HepG2 (cell line): ENCODE results near the gene HSPB7. TPM values are rescaled to one million over a fixed set of nuclear protein-coding genes. Genes with fewer than 3 reads are reported as not detected.

Experiments used
- DR1 ChIP-seq: sonication (generic); formaldehyde crosslinking; IDR thresholded peaks from 2 replicates; pipeline ENCODE4 v1.8.0; 2021; ENCODE audit warnings: mild to moderate bottlenecking, missing genetic modification reagents, inconsistent platforms
- GTF3A ChIP-seq: sonication (generic); formaldehyde crosslinking; conservative IDR thresholded peaks from 2 replicates; pipeline ENCODE4 v1.4.0; 2020; ENCODE audit warnings: mild to moderate bottlenecking, missing genetic modification reagents
- HBP1 ChIP-seq: IDR thresholded peaks from 2 replicates; pipeline ENCODE4 v1.6.1; 2016; ENCODE audit warnings: low read depth, control low read depth
- HIC2 ChIP-seq: sonication (generic); formaldehyde crosslinking; IDR thresholded peaks from 2 replicates; pipeline ENCODE4 v1.9.0; 2022; ENCODE audit warnings: low read depth, missing genetic modification reagents
- JUNB ChIP-seq: sonication (generic); formaldehyde crosslinking; IDR thresholded peaks from 2 replicates; pipeline ENCODE4 v1.8.0; 2022; ENCODE audit warnings: missing genetic modification reagents, mild to moderate bottlenecking, borderline replicate concordance
- KDM1A ChIP-seq: IDR thresholded peaks from 2 replicates; pipeline ENCODE4 v1.6.1; 2016; ENCODE audit warnings: missing compliant biosample characterization
- NCOA2 ChIP-seq: sonication (generic); formaldehyde crosslinking; IDR thresholded peaks from 2 replicates; pipeline ENCODE4 v1.8.0; 2022; ENCODE audit warnings: inconsistent platforms
- NONO ChIP-seq, 2 experiments: fragments of 450-650 bp in 1 of 2; sonication (generic) in 1 of 2; formaldehyde crosslinking in 1 of 2; IDR thresholded peaks in 1 of 2; conservative IDR thresholded peaks in 1 of 2; 2 replicates each; pipeline versions ENCODE4 v1.6.1 to v1.8.0; 2017 to 2022; ENCODE audit warnings: mild to moderate bottlenecking in 1 of 2, missing genetic modification reagents in 1 of 2, moderate library complexity in 1 of 2
- PHF8 ChIP-seq: sonication (generic); formaldehyde crosslinking; IDR thresholded peaks from 2 replicates; pipeline ENCODE4 v1.5.0; 2020; ENCODE audit warnings: missing genetic modification reagents
- RELA ChIP-seq: sonication (generic); formaldehyde crosslinking; IDR thresholded peaks from 2 replicates; pipeline ENCODE4 v1.4.0; 2020; ENCODE audit warnings: missing genetic modification reagents
- TEAD2 ChIP-seq: sonication (generic); formaldehyde crosslinking; IDR thresholded peaks from 2 replicates; pipeline ENCODE4 v1.9.0; 2021; ENCODE audit warnings: missing genetic modification reagents
- TFDP2 ChIP-seq: sonication (generic); formaldehyde crosslinking; IDR thresholded peaks from 2 replicates; pipeline ENCODE4 v1.4.0; 2020; ENCODE audit warnings: missing genetic modification reagents
- ZBTB7A ChIP-seq: sonication (generic); formaldehyde crosslinking; IDR thresholded peaks from 2 replicates; pipeline ENCODE4 v1.8.0; 2022; ENCODE audit warnings: mild to moderate bottlenecking, missing genetic modification reagents
- ZFYVE20 ChIP-seq: sonication (generic); formaldehyde crosslinking; IDR thresholded peaks from 2 replicates; pipeline ENCODE4 v1.8.0; 2023; ENCODE audit warnings: low read depth, mild to moderate bottlenecking, moderate library complexity, missing genetic modification reagents, borderline replicate concordance
- ZMYM2 ChIP-seq: sonication (generic); formaldehyde crosslinking; IDR thresholded peaks from 2 replicates; pipeline ENCODE4 v1.8.0; 2022; ENCODE audit warnings: mild to moderate bottlenecking, missing genetic modification reagents
- ZNF143 ChIP-seq: sonication (generic); formaldehyde crosslinking; IDR thresholded peaks from 2 replicates; pipeline ENCODE4 v1.4.0; 2020; ENCODE audit warnings: missing genetic modification reagents
- ZNF275 ChIP-seq: sonication (generic); formaldehyde crosslinking; IDR thresholded peaks from 2 replicates; pipeline ENCODE4 v1.8.0; 2022; ENCODE audit warnings: missing genetic modification reagents, mild to moderate bottlenecking, inconsistent platforms, borderline replicate concordance
- ZNF629 ChIP-seq: sonication (generic); formaldehyde crosslinking; conservative IDR thresholded peaks from 2 replicates; pipeline ENCODE4 v1.5.0; 2020; ENCODE audit warnings: missing genetic modification reagents
- ZNF720 ChIP-seq: sonication (generic); formaldehyde crosslinking; IDR thresholded peaks from 2 replicates; pipeline ENCODE4 v1.4.0; 2020; ENCODE audit warnings: missing genetic modification reagents
- ZNF766 ChIP-seq: sonication (generic); formaldehyde crosslinking; IDR thresholded peaks from 2 replicates; pipeline ENCODE4 v1.5.0; 2020; ENCODE audit warnings: missing genetic modification reagents, borderline replicate concordance
- ZNF879 ChIP-seq: sonication (generic); formaldehyde crosslinking; IDR thresholded peaks from 2 replicates; pipeline ENCODE4 v1.8.1; 2023; ENCODE audit warnings: missing genetic modification reagents
- polyA plus RNA-seq, 8 experiments: library from polyadenylated mRNA; depleted of rRNA in 3 of 8; stranded (reverse) in 7 of 8; unstranded in 1 of 8; fragments of >200 nt; fragmentation: Illumina TruSeq in 4 of 8; extraction: Trizol in 4 of 8; gene quantifications; 2 replicates each; pipeline versions ENCODE4 v1.2.1 to v1.2.3, GENCODE V29; 2011 to 2016; ENCODE audit warnings: low read depth in 4 of 8, missing spikeins in 1 of 8, mixed read lengths in 1 of 8; ENCODE audit not compliant: insufficient read depth in 1 of 8
- total RNA-seq, 5 experiments: library from RNA; depleted of rRNA; stranded (reverse); fragments of >200 nt; fragmentation: Illumina TruSeq; extraction: Trizol; gene quantifications; 2 replicates each; pipeline ENCODE4 v1.2.3, GENCODE V29; 2016; ENCODE audit warnings: low read depth in 1 of 5

HSPB7 gene
- total and polyA plus RNA-seq, 2 of the 13 experiments (the other 11 are each of a cell fraction or from before 2014, with no cell fraction given) = 0.20 TPM; not detected in 1

- TF ChIP-seq GTF3A (CRISPR knock-in tag) (no peak), ZNF143 (CRISPR knock-in tag) (no peak), PHF8 (CRISPR knock-in tag) (no peak), DR1 (CRISPR knock-in tag) (no peak), KDM1A (CRISPR knock-in tag) (no peak), ZNF720 (CRISPR knock-in tag) (no peak), RELA (no peak), JUNB (no peak), TFDP2 (CRISPR knock-in tag) (no peak), ZNF879 (CRISPR knock-in tag) (no peak), NCOA2 (no peak), ZBTB7A (CRISPR knock-in tag) (no peak), HIC2 (CRISPR knock-in tag) (no peak), NONO (IDR thresholded peaks at IDR 0.05) (no peak), NONO (CRISPR knock-in tag; conservative IDR thresholded peaks at IDR 0.05) (no peak), ZNF275 (CRISPR knock-in tag) (no peak), ZNF629 (CRISPR knock-in tag) (no peak), ZFYVE20 (CRISPR knock-in tag) (no peak), TEAD2 (CRISPR knock-in tag) (no peak), ZMYM2 (CRISPR knock-in tag) (no peak), ZNF766 (CRISPR knock-in tag) (no peak), HBP1 (no peak)
These were observed 38.0 kb upstream of the HSPB7 start (continued) for GRCh38 chr1:16055613-16056520.
